Neuronal stem cell (in vitro differentiated cells): ENCODE measurements around the gene FRMD4B.

Experiments used
- DNase-seq: peaks from one replicate; pipeline ENCODE4 v3.0.0-alpha.2; 2013; ENCODE audit warnings: low spot score
- H2AFZ ChIP-seq: one replicate; pipeline ENCODE4 v1.6.1; 2013; ENCODE audit warnings: mild to moderate bottlenecking, low read length, inconsistent platforms
- H2AK5ac ChIP-seq: 2 replicates; pipeline ENCODE4 v1.6.1; 2013; ENCODE audit warnings: low read depth, mild to moderate bottlenecking, inconsistent platforms, low read length, moderate library complexity, mixed read lengths
- H2BK120ac ChIP-seq: 2 replicates; pipeline ENCODE4 v1.6.1; 2013; ENCODE audit warnings: low read depth, mild to moderate bottlenecking, inconsistent platforms, low read length, moderate library complexity, mixed read lengths
- H2BK12ac ChIP-seq: one replicate; pipeline ENCODE4 v1.6.1; 2013; ENCODE audit warnings: low read length, inconsistent platforms
- H2BK15ac ChIP-seq: 2 replicates; pipeline ENCODE4 v1.6.1; 2013; ENCODE audit warnings: mild to moderate bottlenecking, low read length, inconsistent platforms, mixed read lengths
- H2BK5ac ChIP-seq: one replicate; pipeline ENCODE4 v1.6.1; 2013; ENCODE audit warnings: inconsistent platforms, mild to moderate bottlenecking, low read length, moderate library complexity
- H3K14ac ChIP-seq: one replicate; pipeline ENCODE4 v1.6.1; 2013; ENCODE audit warnings: low read length, inconsistent platforms
- H3K18ac ChIP-seq: 2 replicates; pipeline ENCODE4 v1.6.1; 2013; ENCODE audit warnings: low read length, inconsistent platforms
- H3K23ac ChIP-seq: 2 replicates; pipeline ENCODE4 v1.6.1; 2013; ENCODE audit warnings: low read depth, mild to moderate bottlenecking, mixed read lengths, low read length, inconsistent platforms; ENCODE audit not compliant: poor library complexity
- H3K27ac ChIP-seq: replicated peaks from 3 replicates; pipeline ENCODE4 v1.5.1; 2013; ENCODE audit warnings: low read length, inconsistent platforms
- H3K27me3 ChIP-seq, 3 experiments: 2 replicates each; pipeline ENCODE4 v1.6.1; 2013; ENCODE audit warnings: low read length in 3 of 3, mild to moderate bottlenecking in 2 of 3, inconsistent platforms in 1 of 3, low read depth in 1 of 3, mixed read lengths in 1 of 3, moderate library complexity in 1 of 3; ENCODE audit not compliant: control insufficient read depth in 3 of 3, insufficient read depth in 3 of 3
- H3K36me3 ChIP-seq, 2 donors: replicated peaks in 1 of 2; 2 replicates each; pipeline ENCODE4 v1.6.1; 2013; ENCODE audit warnings: low read length in 2 of 2; ENCODE audit not compliant: control insufficient read depth in 2 of 2, insufficient read depth in 2 of 2
- H3K4ac ChIP-seq: 2 replicates; pipeline ENCODE4 v1.6.1; 2013; ENCODE audit warnings: inconsistent platforms, mild to moderate bottlenecking, low read length, moderate library complexity
- H3K4me1 ChIP-seq, 2 donors: 1 replicate in 1 of 2; 2 replicates in 1 of 2; pipeline ENCODE4 v1.6.1; 2013; ENCODE audit warnings: low read length in 2 of 2, low read depth in 1 of 2; ENCODE audit not compliant: control insufficient read depth in 2 of 2, insufficient read depth in 1 of 2
- H3K4me2 ChIP-seq: one replicate; pipeline ENCODE4 v1.6.1; 2013; ENCODE audit warnings: mild to moderate bottlenecking, low read length, inconsistent platforms; ENCODE audit not compliant: insufficient read depth, poor library complexity, severe bottlenecking
- H3K4me3 ChIP-seq, 2 donors: 2 replicates each; pipeline ENCODE4 v1.5.1; 2013; ENCODE audit warnings: low read length in 2 of 2, mild to moderate bottlenecking in 2 of 2, inconsistent platforms in 1 of 2, moderate library complexity in 1 of 2
- H3K79me1 ChIP-seq: one replicate; pipeline ENCODE4 v1.6.1; 2013; ENCODE audit warnings: low read depth, mild to moderate bottlenecking, inconsistent platforms, low read length, moderate library complexity
- H3K9ac ChIP-seq: one replicate; pipeline ENCODE4 v1.6.1; 2013; ENCODE audit warnings: mild to moderate bottlenecking, low read depth, low read length, inconsistent platforms; ENCODE audit not compliant: poor library complexity
- H3K9me3 ChIP-seq, 2 donors: replicated peaks in 1 of 2; 2 replicates each; pipeline versions ENCODE3 to v1.6.1; 2013; ENCODE audit warnings: low read length in 2 of 2, mild to moderate bottlenecking in 2 of 2, inconsistent platforms in 1 of 2, low read depth in 1 of 2, mixed read lengths in 1 of 2, moderate library complexity in 1 of 2; ENCODE audit not compliant: control insufficient read depth in 2 of 2, insufficient read depth in 1 of 2
- H4K8ac ChIP-seq: one replicate; pipeline ENCODE4 v1.6.1; 2013; ENCODE audit warnings: low read depth, mild to moderate bottlenecking, inconsistent platforms, low read length, moderate library complexity
- H4K91ac ChIP-seq: one replicate; pipeline ENCODE4 v1.6.1; 2013; ENCODE audit warnings: low read length, low read depth, mild to moderate bottlenecking, inconsistent platforms; ENCODE audit not compliant: poor library complexity
- WGBS, 2 donors: extraction: QIAGEN DNeasy Blood & Tissue Kit; methylation state at CpG; one replicate each; pipeline ENCODE4 v1.1.7; 2013; ENCODE audit warnings: missing lambda C conversion rate in 2 of 2, mixed read lengths in 1 of 2; ENCODE audit not compliant: insufficient read length in 2 of 2, insufficient replicate concordance in 1 of 2; ENCODE audit errors: extremely low coverage in 2 of 2; 5-methylcytosine and 5-hydroxymethylcytosine counted together

FRMD4B gene

DNA sequence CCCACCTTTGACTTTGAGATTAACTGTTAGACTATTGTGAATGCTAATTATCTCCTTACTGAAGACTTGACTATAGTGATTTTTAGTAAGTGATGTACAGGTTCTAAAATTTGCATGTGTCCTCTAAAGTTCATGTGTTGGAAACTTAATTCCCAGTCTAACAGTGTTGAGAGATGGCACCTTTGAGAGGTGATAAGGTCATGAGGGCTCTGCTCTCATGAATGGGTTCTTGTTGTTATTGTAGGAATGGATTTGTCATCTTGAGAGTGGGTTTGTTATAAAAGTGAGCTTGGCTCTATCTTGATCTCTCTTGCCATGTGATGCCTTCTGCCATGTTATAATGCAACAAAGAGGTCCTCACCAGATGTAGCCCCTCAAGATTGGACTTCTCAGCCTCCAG lies 244.6 kb downstream of the FRMD4B start:
- H2BK15ac ChIP-seq, result no peak overlapping the region
- no peak overlapping the region for H2BK12ac ChIP-seq
- no peak overlapping the region for H2BK5ac ChIP-seq
- H3K4ac ChIP-seq, result no peak overlapping the region
- no peak overlapping the region for H2BK120ac ChIP-seq
- H4K8ac ChIP-seq, result no peak overlapping the region
- H3K4me3 ChIP-seq, result no peak overlapping the region
- H3K4me1 ChIP-seq, result peaks cover 7 to 9% of the 10 kb centered on the region in 2 donors
- H3K4me2 ChIP-seq, result no peak overlapping the region
- H3K79me1 ChIP-seq, result no peaks in the 10 kb centered on the region
- H3K27me3 ChIP-seq, result no peaks in the 10 kb centered on the region
- no peak for DNase-seq
- no peak overlapping the region for H2AFZ ChIP-seq
- H4K91ac ChIP-seq, result no peak overlapping the region
- H3K18ac ChIP-seq, result no peak overlapping the region
- H3K9me3 ChIP-seq, result no peaks in the 10 kb centered on the region
- H2AK5ac ChIP-seq, result no peak overlapping the region
- no peak overlapping the region for H3K23ac ChIP-seq
- H3K9ac ChIP-seq, result no peak overlapping the region
- no peak overlapping the region for H3K14ac ChIP-seq
- H3K27ac ChIP-seq, result no peak overlapping the region
- no peaks in the 10 kb centered on the region for H3K36me3 ChIP-seq

DNA sequence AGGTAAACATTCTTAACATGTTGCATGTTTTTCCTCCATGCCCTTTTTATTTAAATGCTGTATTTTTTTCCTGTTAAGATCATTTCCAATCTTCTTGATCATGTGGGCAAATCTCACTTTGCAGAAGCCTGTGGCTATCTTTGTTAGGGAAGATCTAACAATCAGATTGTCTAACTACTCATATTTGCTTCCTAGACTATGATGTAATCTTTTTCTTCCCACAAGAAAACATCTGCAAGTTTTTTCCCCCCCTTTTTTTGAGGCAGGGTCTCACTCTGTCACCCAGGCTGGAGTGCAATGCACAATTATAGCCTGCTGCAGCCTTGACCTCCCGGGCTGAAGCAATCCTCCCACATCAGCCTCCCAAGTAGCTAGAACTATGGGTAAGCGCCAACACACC lies 248.5 kb downstream of the FRMD4B start:
- no peak overlapping the region for H3K4me3 ChIP-seq
- no peak overlapping the region for H2BK12ac ChIP-seq
- H3K27me3 ChIP-seq, result no peaks in the 10 kb centered on the region
- no peak overlapping the region for H4K8ac ChIP-seq
- H3K9ac ChIP-seq, result no peak overlapping the region
- no peak overlapping the region for H2BK120ac ChIP-seq
- no peak overlapping the region for H3K27ac ChIP-seq
- H2BK15ac ChIP-seq, result no peak overlapping the region
- H2AFZ ChIP-seq, result no peak overlapping the region
- no peaks in the 10 kb centered on the region for H3K9me3 ChIP-seq
- DNase-seq, result no peak
- H3K18ac ChIP-seq, result no peak overlapping the region
- H3K23ac ChIP-seq, result no peak overlapping the region
- H3K14ac ChIP-seq, result no peak overlapping the region
- no peak overlapping the region for H4K91ac ChIP-seq
- H2BK5ac ChIP-seq, result no peak overlapping the region
- WGBS, 2 donors, result no CpG with 5 or more reads among the region's 2 CpGs
- no peak overlapping the region for H3K4me2 ChIP-seq
- no peaks in the 10 kb centered on the region for H3K36me3 ChIP-seq
- no peak overlapping the region for H2AK5ac ChIP-seq
- no peaks in the 10 kb centered on the region for H3K79me1 ChIP-seq
- H3K4me1 ChIP-seq, result no peaks in the 10 kb centered on the region
- no peak overlapping the region for H3K4ac ChIP-seq

DNA sequence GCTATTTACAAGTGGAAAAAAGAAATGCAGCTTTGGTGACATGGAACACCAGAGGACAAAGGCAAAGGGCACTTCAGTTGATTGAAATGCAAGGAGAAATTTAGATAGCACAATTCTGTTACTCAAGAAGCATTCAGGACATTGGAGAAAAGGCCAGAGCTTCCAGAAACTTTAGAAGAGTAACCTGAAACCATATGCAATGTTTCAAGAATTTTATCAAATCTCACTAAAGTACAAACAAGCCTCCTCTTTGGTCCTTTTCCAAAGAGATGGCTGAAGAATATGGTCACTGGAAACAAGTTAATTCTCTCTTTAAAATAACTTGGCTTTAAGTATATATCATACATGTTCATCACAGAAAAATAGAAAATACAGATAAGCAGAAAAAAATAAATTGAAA lies 248.9 kb downstream of the FRMD4B start:
- H2BK12ac ChIP-seq, result no peak overlapping the region
- no peak overlapping the region for H2BK120ac ChIP-seq
- no peak overlapping the region for H2AFZ ChIP-seq
- no peak overlapping the region for H3K23ac ChIP-seq
- no peak overlapping the region for H3K18ac ChIP-seq
- DNase-seq, result no peak
- H3K79me1 ChIP-seq, result no peaks in the 10 kb centered on the region
- H4K91ac ChIP-seq, result no peak overlapping the region
- H2BK5ac ChIP-seq, result no peak overlapping the region
- H3K4ac ChIP-seq, result no peak overlapping the region
- no peak overlapping the region for H2AK5ac ChIP-seq
- H3K27ac ChIP-seq, result no peak overlapping the region
- H3K4me3 ChIP-seq, result no peak overlapping the region
- no peaks in the 10 kb centered on the region for H3K9me3 ChIP-seq
- no peak overlapping the region for H4K8ac ChIP-seq
- H3K27me3 ChIP-seq, result no peaks in the 10 kb centered on the region
- H3K4me1 ChIP-seq, result no peaks in the 10 kb centered on the region
- no peak overlapping the region for H3K4me2 ChIP-seq
- H2BK15ac ChIP-seq, result no peak overlapping the region
- no peaks in the 10 kb centered on the region for H3K36me3 ChIP-seq
- no peak overlapping the region for H3K9ac ChIP-seq
- H3K14ac ChIP-seq, result no peak overlapping the region

DNA sequence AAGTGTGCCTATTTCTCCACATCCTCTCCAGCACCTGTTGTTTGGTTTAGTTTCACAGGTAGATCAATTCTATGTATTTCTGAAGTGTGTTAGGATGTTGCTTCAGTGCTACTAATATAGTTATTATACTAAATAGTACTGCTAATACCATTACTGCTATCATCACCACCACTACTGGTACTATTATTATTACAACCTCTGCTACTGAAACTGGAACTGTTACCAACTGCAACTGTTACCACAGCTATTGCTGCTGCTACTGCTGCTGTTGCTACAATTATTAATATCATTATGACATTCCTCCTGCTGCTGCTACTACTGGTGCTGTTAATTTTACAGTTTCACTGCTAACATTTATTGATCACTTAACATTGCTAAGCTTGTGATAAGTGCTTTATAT lies 255.2 kb downstream of the FRMD4B start:
- H3K79me1 ChIP-seq, result no peaks in the 10 kb centered on the region
- no peak overlapping the region for H2BK120ac ChIP-seq
- no peak overlapping the region for H2AFZ ChIP-seq
- no peak overlapping the region for H3K18ac ChIP-seq
- H2AK5ac ChIP-seq, result no peak overlapping the region
- no peak overlapping the region for H2BK15ac ChIP-seq
- no peak overlapping the region for H3K14ac ChIP-seq
- no peak overlapping the region for H3K4me3 ChIP-seq
- DNase-seq, result no peak
- no peak overlapping the region for H3K4ac ChIP-seq
- H3K4me2 ChIP-seq, result no peak overlapping the region
- no peak overlapping the region for H2BK12ac ChIP-seq
- peaks cover 0 to 1% of the 10 kb centered on the region in 2 donors for H3K4me1 ChIP-seq
- no peak overlapping the region for H2BK5ac ChIP-seq
- H4K8ac ChIP-seq, result no peak overlapping the region
- no peak overlapping the region for H4K91ac ChIP-seq
- H3K27ac ChIP-seq, result no peak overlapping the region
- H3K9me3 ChIP-seq, result no peaks in the 10 kb centered on the region
- H3K27me3 ChIP-seq, result no peaks in the 10 kb centered on the region
- H3K36me3 ChIP-seq, result no peaks in the 10 kb centered on the region
- no peak overlapping the region for H3K9ac ChIP-seq
- H3K23ac ChIP-seq, result no peak overlapping the region
